NT2/D1 (cell line): ENCODE measurements around the gene SCNN1G.

Experiments
- DNase-seq: peaks from one replicate; pipeline ENCODE4 v3.0.0-alpha.2; 2011; ENCODE audit warnings: low read depth, low spot score
- H3K27me3 ChIP-seq: 2 replicates; pipeline ENCODE4 v1.6.0; 2011; ENCODE audit warnings: mild to moderate bottlenecking; ENCODE audit not compliant: insufficient read length, insufficient read depth
- H3K36me3 ChIP-seq: 2 replicates; pipeline ENCODE4 v1.6.1; 2011; ENCODE audit warnings: mild to moderate bottlenecking, low read length, mixed read lengths; ENCODE audit not compliant: insufficient read depth, insufficient read length
- H3K4me1 ChIP-seq: 2 replicates; pipeline ENCODE4 v1.5.1; 2011; ENCODE audit not compliant: insufficient read depth, insufficient read length
- H3K4me3 ChIP-seq: 2 replicates; pipeline ENCODE4 v1.5.1; 2011; ENCODE audit warnings: low read depth; ENCODE audit not compliant: insufficient read length
- H3K9ac ChIP-seq: 2 replicates; pipeline ENCODE4 v1.6.0; 2011; ENCODE audit warnings: low read depth; ENCODE audit not compliant: insufficient read length
- H3K9me3 ChIP-seq: 2 replicates; pipeline ENCODE4 v1.5.1; 2011; ENCODE audit warnings: mild to moderate bottlenecking, low read length; ENCODE audit not compliant: insufficient read depth
- SUZ12 ChIP-seq: IDR thresholded peaks from 2 replicates; pipeline ENCODE4 v1.6.1; 2011; ENCODE audit not compliant: insufficient read length, insufficient read depth; ENCODE audit errors: extremely low read depth
- YY1 ChIP-seq: IDR thresholded peaks from 2 replicates; pipeline ENCODE4 v1.6.1; 2011; ENCODE audit not compliant: insufficient read length, insufficient read depth
- ZNF274 ChIP-seq: IDR thresholded peaks from 2 replicates; pipeline ENCODE4 v1.6.1; 2011; ENCODE audit warnings: mild to moderate bottlenecking, low read depth, low read length

Gene SCNN1G

GRCh38 chr16:23163921-23164320 lies 18.6 kb upstream of the SCNN1G start:
- no peak for TF ChIP-seq YY1
- TF ChIP-seq ZNF274, result no peak
- no peak for TF ChIP-seq SUZ12
- DNase-seq, result no peak
- no peaks in the 10 kb centered on the region for H3K36me3 ChIP-seq
- no peaks in the 10 kb centered on the region for H3K4me1 ChIP-seq
- peaks cover 18% of the 10 kb centered on the region; the same call in 1 of the 2 replicates for H3K9me3 ChIP-seq
- H3K27me3 ChIP-seq, result no peaks in the 10 kb centered on the region
- no peak overlapping the region for H3K9ac ChIP-seq
- H3K4me3 ChIP-seq, result no peak overlapping the region

- H3K9me3 ChIP-seq, result 0 out of 2 replicates have a peak, but pooled peaks cover 10% of the 10 kb centered on the region
- H3K4me1 ChIP-seq, result no peaks in the 10 kb centered on the region
- no peaks in the 10 kb centered on the region for H3K36me3 ChIP-seq
- no peak for DNase-seq
- H3K27me3 ChIP-seq, result no peaks in the 10 kb centered on the region
- H3K4me3 ChIP-seq, result no peak overlapping the region
- TF ChIP-seq YY1 (no peak), ZNF274 (no peak), SUZ12 (no peak)
- H3K9ac ChIP-seq, result no peak overlapping the region
Observed at GRCh38 chr16:23164736-23165135, 17.8 kb upstream of the SCNN1G start.

GRCh38 chr16:23172583-23172982 lies 10.0 kb upstream of the SCNN1G start:
- no peak for DNase-seq
- no peaks in the 10 kb centered on the region for H3K4me1 ChIP-seq
- no peaks in the 10 kb centered on the region for H3K27me3 ChIP-seq
- H3K4me3 ChIP-seq, result no peak overlapping the region
- no peaks in the 10 kb centered on the region for H3K36me3 ChIP-seq
- no peaks in the 10 kb centered on the region for H3K9me3 ChIP-seq
- TF ChIP-seq ZNF274 (no peak), YY1 (no peak), SUZ12 (no peak)
- no peak overlapping the region for H3K9ac ChIP-seq

GRCh38 chr16:23172994-23173393 lies 9.6 kb upstream of the SCNN1G start:
- Histone ChIP-seq H3K9ac (no peak overlapping the region), H3K4me3 (no peak overlapping the region), H3K36me3 (no peaks in the 10 kb centered on the region), H3K27me3 (no peaks in the 10 kb centered on the region), H3K9me3 (no peaks in the 10 kb centered on the region), H3K4me1 (no peaks in the 10 kb centered on the region)
- TF ChIP-seq SUZ12 (no peak), YY1 (no peak), ZNF274 (no peak)
- no peak for DNase-seq

- TF ChIP-seq SUZ12 (no peak), YY1 (no peak), ZNF274 (no peak)
- no peaks in the 10 kb centered on the region for H3K4me1 ChIP-seq
- no peak for DNase-seq
Observed at GRCh38 chr16:23174622-23175021, 7.9 kb upstream of the SCNN1G start.

GRCh38 chr16:23175651-23176050 lies 6.9 kb upstream of the SCNN1G start:
- Histone ChIP-seq H3K27me3 (no peaks in the 10 kb centered on the region), H3K36me3 (no peaks in the 10 kb centered on the region)

More at GRCh38 chr16:23174622-23175021, 7.9 kb upstream of the SCNN1G start:
- no peaks in the 10 kb centered on the region for H3K36me3 ChIP-seq
- H3K4me3 ChIP-seq, result no peak overlapping the region
- no peak overlapping the region for H3K9ac ChIP-seq
- H3K9me3 ChIP-seq, result no peaks in the 10 kb centered on the region
- H3K27me3 ChIP-seq, result no peaks in the 10 kb centered on the region

GRCh38 chr16:23181506-23181905 lies 1.0 kb upstream of the SCNN1G start:
- Histone ChIP-seq H3K4me3 (no peak overlapping the region), H3K9ac (no peak overlapping the region), H3K9me3 (no peaks in the 10 kb centered on the region), H3K36me3 (no peaks in the 10 kb centered on the region), H3K27me3 (peaks cover 46% of the 10 kb centered on the region), H3K4me1 (peaks cover 9% of the 10 kb centered on the region)
- TF ChIP-seq ZNF274, result no peak
- no peak for TF ChIP-seq YY1
- TF ChIP-seq SUZ12, result no peak
- DNase-seq, result no peak

More at GRCh38 chr16:23175651-23176050, 6.9 kb upstream of the SCNN1G start:
- Histone ChIP-seq H3K9ac (no peak overlapping the region), H3K9me3 (no peaks in the 10 kb centered on the region), H3K4me3 (no peak overlapping the region), H3K4me1 (no peaks in the 10 kb centered on the region)
- DNase-seq, result no peak
- no peak for TF ChIP-seq ZNF274
- no peak for TF ChIP-seq SUZ12
- no peak for TF ChIP-seq YY1
